ENCODE results near the gene PFN1. TPM values are rescaled to one million over a fixed set of nuclear protein-coding genes. Genes with fewer than 3 reads are reported as not detected.

Gene PFN1
- total and polyA plus RNA-seq, 9 of the 15 experiments (the other 6 are each of a cell fraction or from before 2014, with no cell fraction given) = 60.5 to 1,479 (median 456) TPM

DNA sequence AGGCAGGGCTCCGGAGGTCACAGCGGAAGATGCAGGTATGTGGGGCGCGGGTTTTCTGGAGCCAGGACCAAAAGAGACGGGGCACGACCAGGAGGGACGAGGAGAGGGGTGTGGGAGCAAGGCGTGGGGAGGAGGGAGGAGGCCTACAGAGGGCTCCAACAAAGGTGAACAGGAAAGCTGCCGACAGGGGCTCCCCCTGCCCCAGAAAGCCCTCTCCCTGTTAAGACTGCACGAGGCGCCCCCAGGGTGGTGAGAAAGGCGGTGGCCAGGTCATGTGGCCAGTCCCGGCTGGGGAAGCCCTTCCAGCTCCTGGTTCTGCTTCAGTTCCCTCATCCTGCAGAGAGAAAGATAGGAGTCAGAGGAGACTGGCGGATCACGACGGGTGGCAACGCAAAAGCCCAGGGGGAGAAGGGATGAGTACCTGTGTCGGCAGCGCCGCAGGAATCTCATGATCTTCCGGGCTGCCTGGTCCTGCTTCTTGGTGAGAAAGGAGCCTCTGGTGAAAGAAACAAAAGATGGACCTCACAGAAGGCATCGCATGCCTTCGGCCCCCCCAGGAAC is 20.2 kb upstream of the PFN1 start:
- Histone ChIP-seq H3K4me2 (ENCODE audit: insufficient read depth, low read length) (peak overlapping the region; percentile 89), H4K20me1 (replicated peaks; ENCODE audit: control insufficient read depth, insufficient read depth, low read length) (no peaks in the 10 kb centered on the region), H2AFZ (ENCODE audit: low read depth, low read length) (no peak overlapping the region), H3K79me2 (ENCODE audit: control insufficient read depth, insufficient read depth, low read length) (peaks cover 26% of the 10 kb centered on the region), H3K9me3 (replicated peaks; ENCODE audit: control insufficient read depth, insufficient read depth, low read depth, low read length) (no peaks in the 10 kb centered on the region), H3K27me3 (ENCODE audit: control insufficient read depth in 2 of 2, insufficient read depth in 2 of 2, low read length in 2 of 2) (no peaks in the 10 kb centered on the region), H3K36me3 (ENCODE audit: control insufficient read depth, insufficient read depth, low read length) (peaks cover 53% of the 10 kb centered on the region; the same call in 2 of the 3 replicates), H3K9me1 (ENCODE audit: control insufficient read depth, insufficient read depth, low read length) (no peaks in the 10 kb centered on the region), H3K9ac (ENCODE audit: insufficient read depth in 1 of 2, low read depth in 2 of 2, low read length in 2 of 2) (peak overlapping the region; percentile 89 to 94), H3K4me1 (replicated peaks in 1 of 2; ENCODE audit: control insufficient read depth in 2 of 2, insufficient read depth in 2 of 2, low read length in 2 of 2) (peaks cover 23 to 25% of the 10 kb centered on the region in 2 experiments), H3K27ac (ENCODE audit: extremely low read depth, low read depth, low read length) (peak overlapping the region; percentile 95), H3K4me3 (peak overlapping the region; percentile 70)
- intact Hi-C loops (cut with micrococcal nuclease) = loop anchor here (10.0 kb wide), 1 partner anchor 64 kb away; the partner anchor contains the start of gene CHRNE
- ChIA-PET CTCF (ENCODE audit: low intra/inter-chr PET ratio) (no interaction called here), POLR2A (interaction anchor here (0.6 to 1.4 kb wide), 6 partner anchors 11 to 865 kb away, joined by 3 to 8 read pairs (median 6); partner anchors contain the start of gene CAMTA2)
- TSS peak; percentile 65 for BruUV-seq (replicated peaks)
- in situ Hi-C loops (cut with MboI) = no loop called here
- no peak for ATAC-seq
- 47% methylated on average over 7 of the region's 23 CpGs for WGBS (ENCODE audit: insufficient coverage, low coverage, missing lambda C conversion rate)
- peak in 3 of 4 experiments; percentile 16 to 22 (median 22) for DNase-seq (ENCODE audit: extremely low read depth in 1 of 4, low spot score in 3 of 4)
- FAIRE-seq = no peak
- 0 out of 2 replicates have a peak, but pooled peaks have one; percentile 22 for TF ChIP-seq MYC (IDR thresholded peaks at IDR 0.05; ENCODE audit: low read depth, low read length)
- TF ChIP-seq MYC (CRISPR knock-in tag; IDR thresholded peaks at IDR 0.05; ENCODE audit: borderline replicate concordance, low read depth) = no peak
- TF ChIP-seq, protein P1, sequence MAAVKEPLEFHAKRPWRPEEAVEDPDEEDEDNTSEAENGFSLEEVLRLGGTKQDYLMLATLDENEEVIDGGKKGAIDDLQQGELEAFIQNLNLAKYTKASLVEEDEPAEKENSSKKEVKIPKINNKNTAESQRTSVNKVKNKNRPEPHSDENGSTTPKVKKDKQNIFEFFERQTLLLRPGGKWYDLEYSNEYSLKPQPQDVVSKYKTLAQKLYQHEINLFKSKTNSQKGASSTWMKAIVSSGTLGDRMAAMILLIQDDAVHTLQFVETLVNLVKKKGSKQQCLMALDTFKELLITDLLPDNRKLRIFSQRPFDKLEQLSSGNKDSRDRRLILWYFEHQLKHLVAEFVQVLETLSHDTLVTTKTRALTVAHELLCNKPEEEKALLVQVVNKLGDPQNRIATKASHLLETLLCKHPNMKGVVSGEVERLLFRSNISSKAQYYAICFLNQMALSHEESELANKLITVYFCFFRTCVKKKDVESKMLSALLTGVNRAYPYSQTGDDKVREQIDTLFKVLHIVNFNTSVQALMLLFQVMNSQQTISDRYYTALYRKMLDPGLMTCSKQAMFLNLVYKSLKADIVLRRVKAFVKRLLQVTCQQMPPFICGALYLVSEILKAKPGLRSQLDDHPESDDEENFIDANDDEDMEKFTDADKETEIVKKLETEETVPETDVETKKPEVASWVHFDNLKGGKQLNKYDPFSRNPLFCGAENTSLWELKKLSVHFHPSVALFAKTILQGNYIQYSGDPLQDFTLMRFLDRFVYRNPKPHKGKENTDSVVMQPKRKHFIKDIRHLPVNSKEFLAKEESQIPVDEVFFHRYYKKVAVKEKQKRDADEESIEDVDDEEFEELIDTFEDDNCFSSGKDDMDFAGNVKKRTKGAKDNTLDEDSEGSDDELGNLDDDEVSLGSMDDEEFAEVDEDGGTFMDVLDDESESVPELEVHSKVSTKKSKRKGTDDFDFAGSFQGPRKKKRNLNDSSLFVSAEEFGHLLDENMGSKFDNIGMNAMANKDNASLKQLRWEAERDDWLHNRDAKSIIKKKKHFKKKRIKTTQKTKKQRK (IDR thresholded peaks at IDR 0.05; ENCODE audit: borderline replicate concordance, low read depth, low read length) = no peak
- TF ChIP-seq ZNF263 (CRISPR knock-in tag; IDR thresholded peaks at IDR 0.05; ENCODE audit: borderline replicate concordance) = peak; percentile 75
- no peak for TF ChIP-seq POLR2H (tag; IDR thresholded peaks at IDR 0.05; ENCODE audit: low read depth)
- TF ChIP-seq ZC3H4 (CRISPR knock-in tag; IDR thresholded peaks at IDR 0.05; ENCODE audit: borderline replicate concordance) = no peak
- TF ChIP-seq USF1 (CRISPR knock-in tag; IDR thresholded peaks at IDR 0.05) = peak; percentile 13; the same call in 1 of the 2 replicates
- TF ChIP-seq MCM7 (IDR thresholded peaks at IDR 0.05) = no peak
- TF ChIP-seq SMAD3 (CRISPR knock-in tag; conservative IDR thresholded peaks at IDR 0.05) = no peak
- TF ChIP-seq THAP7 (CRISPR knock-in tag; IDR thresholded peaks at IDR 0.05) = no peak
- TF ChIP-seq, protein P2, sequence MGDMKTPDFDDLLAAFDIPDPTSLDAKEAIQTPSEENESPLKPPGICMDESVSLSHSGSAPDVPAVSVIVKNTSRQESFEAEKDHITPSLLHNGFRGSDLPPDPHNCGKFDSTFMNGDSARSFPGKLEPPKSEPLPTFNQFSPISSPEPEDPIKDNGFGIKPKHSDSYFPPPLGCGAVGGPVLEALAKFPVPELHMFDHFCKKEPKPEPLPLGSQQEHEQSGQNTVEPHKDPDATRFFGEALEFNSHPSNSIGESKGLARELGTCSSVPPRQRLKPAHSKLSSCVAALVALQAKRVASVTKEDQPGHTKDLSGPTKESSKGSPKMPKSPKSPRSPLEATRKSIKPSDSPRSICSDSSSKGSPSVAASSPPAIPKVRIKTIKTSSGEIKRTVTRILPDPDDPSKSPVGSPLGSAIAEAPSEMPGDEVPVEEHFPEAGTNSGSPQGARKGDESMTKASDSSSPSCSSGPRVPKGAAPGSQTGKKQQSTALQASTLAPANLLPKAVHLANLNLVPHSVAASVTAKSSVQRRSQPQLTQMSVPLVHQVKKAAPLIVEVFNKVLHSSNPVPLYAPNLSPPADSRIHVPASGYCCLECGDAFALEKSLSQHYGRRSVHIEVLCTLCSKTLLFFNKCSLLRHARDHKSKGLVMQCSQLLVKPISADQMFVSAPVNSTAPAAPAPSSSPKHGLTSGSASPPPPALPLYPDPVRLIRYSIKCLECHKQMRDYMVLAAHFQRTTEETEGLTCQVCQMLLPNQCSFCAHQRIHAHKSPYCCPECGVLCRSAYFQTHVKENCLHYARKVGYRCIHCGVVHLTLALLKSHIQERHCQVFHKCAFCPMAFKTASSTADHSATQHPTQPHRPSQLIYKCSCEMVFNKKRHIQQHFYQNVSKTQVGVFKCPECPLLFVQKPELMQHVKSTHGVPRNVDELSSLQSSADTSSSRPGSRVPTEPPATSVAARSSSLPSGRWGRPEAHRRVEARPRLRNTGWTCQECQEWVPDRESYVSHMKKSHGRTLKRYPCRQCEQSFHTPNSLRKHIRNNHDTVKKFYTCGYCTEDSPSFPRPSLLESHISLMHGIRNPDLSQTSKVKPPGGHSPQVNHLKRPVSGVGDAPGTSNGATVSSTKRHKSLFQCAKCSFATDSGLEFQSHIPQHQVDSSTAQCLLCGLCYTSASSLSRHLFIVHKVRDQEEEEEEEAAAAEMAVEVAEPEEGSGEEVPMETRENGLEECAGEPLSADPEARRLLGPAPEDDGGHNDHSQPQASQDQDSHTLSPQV (IDR thresholded peaks at IDR 0.05) = peak; percentile 10; the same call in 1 of the 2 replicates
